HG02840 (cell line): ENCODE data around the gene UBD.

Experiments used
- ATAC-seq: cut with Tn5 transposase; IDR thresholded peaks from one replicate; pipeline ENCODE4 v1.9.1; 2021; ENCODE audit warnings: mild to moderate bottlenecking, moderate library complexity, moderate number of reproducible peaks; ENCODE audit not compliant: unreplicated experiment, low FRiP score

The UBD gene

DNA sequence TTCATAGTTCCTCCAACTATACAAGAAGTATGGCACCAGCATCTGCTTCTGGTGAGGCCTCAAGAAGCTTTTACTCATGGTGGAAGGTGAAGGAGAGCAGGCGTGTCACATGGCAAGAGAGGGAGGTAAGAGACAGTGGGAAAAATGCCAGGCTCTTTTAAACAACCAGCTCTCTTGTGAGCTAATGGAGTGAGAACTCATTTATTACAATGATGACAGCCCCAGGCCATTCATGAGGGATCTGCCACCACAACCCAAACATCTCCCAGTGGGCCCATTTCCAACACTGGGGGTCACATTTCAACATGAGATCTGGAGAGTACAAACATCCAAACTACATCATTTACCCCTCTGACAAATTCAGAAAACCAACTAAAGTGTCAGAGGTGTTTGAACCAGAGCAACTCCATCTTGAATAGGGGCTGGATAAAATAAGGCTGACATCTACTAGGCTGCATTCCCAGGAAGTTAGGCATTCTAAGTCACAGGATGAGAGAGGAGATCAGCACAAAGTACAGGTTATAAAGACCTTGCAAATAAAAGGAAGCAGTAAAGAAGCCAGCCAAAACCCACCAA is 2.2 kb upstream of the UBD start:
- ATAC-seq, result no peak

DNA sequence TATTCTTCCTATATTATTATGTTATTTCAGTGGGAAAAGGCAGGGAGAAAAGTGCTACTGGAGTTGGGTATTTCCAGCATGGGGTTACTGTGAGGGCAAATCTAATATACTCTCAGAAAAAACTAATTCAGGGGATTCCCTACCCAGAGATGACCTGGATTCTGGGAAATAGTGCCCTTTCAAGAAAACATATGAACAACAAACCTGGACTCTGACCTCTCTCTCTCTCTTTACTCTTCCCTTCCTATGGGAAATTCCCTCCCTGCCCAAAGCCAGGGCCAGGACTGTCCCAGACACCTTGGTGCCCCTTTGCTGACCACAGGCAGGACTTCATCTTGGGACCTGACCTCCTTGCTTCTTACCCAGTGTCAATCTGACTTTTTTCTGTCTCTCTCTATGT is 1.6 kb upstream of the UBD start:
- no peak for ATAC-seq

- no peak for ATAC-seq
These were observed 973 bp downstream of the UBD start for GRCh38 chr6:29558439-29559079.

DNA sequence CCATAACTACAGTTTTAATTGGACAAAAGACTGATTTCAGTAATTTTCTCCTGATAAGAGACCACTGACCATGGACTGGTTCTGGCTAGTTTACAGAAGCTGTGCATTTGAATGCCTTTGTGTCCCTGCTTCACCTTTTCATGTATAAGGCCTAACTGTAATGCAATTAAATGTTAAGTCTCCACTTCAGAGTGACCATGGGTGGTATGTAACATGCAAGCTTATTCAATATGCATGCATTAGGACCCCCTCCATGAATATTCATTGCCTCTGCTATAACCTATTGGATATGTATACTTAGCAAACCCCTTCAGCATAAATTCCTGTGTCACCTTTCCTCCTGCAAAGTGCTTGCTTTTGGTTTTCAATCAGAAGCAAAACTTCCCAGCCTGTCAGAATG is 2.2 kb downstream of the UBD start:
- no peak for ATAC-seq

DNA sequence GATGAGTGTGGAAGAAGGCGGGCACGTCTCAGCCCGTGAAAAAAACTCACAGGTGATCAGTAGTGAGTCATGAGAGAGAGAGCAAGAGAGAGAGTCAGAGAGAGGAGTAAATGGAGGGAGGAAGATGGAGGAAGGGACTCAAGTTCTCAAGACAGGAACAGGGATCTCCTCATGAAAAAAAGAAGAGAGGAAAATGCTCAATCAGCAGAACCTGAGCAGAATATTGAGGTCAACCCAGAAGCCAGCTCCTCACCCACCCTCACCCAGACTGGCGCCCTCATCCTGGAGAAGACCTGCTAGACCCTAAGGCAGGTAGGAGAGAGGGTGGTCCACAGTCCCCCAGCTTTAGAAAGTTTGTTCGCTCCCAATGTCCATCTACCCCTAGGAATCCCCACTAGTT is 4.8 kb downstream of the UBD start:
- ATAC-seq, result no peak

DNA sequence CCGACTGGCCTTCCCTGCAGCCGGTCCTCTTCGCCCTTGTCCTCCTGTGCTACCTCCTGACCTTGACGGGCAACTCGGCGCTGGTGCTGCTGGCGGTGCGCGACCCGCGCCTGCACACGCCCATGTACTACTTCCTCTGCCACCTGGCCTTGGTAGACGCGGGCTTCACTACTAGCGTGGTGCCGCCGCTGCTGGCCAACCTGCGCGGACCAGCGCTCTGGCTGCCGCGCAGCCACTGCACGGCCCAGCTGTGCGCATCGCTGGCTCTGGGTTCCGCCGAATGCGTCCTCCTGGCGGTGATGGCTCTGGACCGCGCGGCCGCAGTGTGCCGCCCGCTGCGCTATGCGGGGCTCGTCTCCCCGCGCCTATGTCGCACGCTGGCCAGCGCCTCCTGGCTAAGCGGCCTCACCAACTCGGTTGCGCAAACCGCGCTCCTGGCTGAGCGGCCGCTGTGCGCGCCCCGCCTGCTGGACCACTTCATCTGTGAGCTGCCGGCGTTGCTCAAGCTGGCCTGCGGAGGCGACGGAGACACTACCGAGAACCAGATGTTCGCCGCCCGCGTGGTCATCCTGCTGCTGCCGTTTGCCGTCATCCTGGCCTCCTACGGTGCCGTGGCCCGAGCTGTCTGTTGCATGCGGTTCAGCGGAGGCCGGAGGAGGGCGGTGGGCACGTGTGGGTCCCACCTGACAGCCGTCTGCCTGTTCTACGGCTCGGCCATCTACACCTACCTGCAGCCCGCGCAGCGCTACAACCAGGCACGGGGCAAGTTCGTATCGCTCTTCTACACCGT is 6.1 kb downstream of the UBD start:
- no peak for ATAC-seq

DNA sequence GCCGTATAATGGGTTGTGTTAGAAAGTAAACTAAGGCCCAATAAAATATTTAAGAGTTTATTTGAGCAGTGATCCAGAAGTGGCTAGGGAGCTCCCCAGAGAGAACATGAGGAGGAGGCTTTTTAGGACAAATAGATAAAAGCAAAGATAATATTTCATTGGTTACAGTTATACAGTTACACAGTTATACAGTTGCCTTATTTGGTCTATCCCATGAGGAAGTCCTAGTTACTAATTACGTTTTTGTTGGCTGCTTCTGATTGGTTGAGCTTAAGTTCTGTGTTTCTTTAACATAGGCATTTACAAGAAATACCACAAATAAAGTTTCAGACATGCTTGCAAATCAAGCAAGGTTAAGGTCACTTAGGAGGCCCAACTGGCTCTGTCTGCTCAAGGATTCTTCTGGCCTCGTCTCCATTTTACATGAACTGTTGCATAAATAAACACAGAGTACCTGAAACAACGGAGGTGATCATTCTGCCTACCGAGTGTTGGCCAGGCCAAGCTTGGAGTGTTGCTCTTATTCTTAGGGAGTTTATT is 7.0 kb downstream of the UBD start:
- peak; percentile 74 for ATAC-seq

DNA sequence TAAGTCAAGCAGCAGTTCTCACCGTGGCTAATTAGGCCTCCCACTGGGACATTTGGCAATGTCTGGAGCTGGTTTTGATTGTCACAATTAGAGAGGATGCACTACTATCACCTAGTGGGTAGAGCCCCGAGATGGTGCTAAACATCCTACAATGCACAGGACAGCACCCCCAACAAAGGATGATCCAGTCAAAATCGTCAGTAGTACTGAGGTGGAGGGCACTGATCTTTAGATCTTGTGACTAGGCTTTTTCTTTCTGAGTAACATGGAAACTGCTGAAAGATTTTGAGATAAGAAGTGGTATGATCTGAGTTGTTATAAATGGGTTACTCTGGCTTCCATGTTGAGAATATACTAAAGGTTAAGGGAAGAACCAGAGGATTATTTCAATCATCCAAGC is 12.0 kb downstream of the UBD start:
- ATAC-seq, result no peak

DNA sequence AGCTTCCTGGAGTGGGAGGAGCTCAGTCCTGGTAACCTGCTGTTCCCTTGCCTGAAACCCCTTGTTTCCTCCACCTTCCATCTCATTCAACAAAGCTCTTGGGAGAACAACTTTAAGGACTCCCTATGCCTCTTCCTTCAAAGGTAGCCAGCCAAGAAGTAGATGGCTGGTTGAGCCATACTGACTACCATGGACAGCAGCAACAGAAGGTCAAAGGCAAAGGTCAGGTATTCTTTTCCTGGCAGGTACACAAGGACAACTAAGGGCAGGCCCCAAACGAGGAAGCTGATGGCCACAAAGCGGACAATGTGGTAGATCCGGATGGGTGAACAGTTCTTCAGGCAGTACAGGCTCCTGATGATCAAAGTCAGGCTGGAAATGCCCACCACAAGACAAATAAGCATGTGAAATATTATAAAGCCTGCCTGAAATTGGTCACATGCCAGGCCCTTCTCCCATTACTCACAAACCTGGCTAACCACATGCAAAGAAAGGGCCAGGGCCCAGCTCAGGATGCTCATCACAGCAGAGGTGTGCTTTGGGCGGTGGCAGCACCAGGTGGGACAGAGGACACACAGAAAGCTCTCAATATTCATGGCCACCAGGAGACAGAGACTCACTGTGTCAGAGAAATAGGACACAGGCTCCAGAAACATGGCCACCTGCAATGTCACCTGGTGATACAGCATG is 21.7 kb downstream of the UBD start:
- no peak for ATAC-seq

GRCh38 chr6:29532320-29532951 is 27.1 kb downstream of the UBD start:
- no peak for ATAC-seq

DNA sequence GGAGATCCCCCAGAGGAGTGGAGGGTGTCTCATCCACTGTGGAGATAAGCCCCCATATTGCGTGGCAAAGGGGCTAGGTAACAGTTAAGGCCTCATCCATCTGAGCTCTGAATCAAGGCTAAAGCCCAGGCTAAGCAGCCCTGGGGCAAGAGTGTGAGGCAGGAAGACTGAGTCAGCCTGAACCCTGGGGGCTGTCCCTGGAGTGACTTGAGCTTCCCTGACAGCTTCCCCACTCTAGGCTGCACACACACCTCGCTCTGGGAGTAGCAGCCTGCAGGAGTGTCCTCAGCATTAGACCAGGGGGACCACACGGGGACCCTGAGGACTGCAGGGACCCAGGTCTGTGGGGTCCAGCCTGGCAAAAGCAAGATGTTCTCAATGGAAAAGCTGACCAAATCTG is 27.9 kb downstream of the UBD start:
- ATAC-seq, result no peak

DNA sequence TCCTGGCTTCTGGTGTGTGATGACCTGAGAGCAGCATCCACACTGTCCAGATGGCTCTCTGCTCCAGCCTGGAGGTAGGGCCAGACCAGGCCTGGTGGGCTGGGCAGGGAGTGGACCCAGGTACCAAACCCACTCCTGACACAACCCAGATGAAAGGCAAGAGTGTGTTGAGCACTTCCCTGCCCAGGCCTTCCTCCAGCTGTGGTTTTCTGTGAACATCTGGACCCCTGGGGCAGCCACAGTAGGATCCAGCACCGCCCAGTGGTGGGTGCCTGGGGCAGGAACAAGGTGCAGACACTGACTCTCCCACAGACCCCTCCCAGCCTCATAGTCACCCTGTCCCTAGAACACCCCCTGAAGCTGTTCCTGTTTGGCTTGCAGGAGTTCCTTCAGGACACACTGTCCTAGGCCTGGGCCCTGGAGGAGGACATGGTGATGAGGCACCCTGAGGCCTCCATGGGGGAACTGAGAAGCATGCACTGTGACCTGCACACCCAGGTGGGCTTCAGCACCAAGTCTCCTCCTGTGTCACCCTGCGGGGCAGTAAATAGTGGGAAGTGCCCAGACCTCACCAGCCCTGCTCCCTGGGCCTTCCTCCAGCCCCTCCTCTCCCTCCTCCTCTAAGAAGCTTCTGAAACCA is 28.7 kb downstream of the UBD start:
- no peak for ATAC-seq

DNA sequence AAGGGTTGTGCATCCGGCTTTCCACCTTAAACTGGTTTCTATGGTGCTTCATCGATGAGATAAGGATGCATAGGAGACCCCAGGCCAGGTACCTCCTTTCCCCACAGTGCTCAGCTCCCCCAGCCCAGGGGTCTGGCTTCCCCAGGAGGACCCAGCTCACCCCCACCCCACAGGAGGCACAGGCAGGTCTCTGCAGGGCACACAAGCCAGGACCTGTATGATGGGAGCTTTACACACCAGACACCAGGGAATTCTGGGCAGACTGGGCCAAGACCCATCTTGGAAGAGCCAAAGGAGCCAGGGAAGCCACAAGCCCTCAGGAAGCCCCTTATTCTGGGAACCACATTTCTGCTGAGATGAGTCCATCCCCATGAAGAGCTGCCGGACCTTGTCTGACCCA is 29.6 kb downstream of the UBD start:
- ATAC-seq, result no peak

DNA sequence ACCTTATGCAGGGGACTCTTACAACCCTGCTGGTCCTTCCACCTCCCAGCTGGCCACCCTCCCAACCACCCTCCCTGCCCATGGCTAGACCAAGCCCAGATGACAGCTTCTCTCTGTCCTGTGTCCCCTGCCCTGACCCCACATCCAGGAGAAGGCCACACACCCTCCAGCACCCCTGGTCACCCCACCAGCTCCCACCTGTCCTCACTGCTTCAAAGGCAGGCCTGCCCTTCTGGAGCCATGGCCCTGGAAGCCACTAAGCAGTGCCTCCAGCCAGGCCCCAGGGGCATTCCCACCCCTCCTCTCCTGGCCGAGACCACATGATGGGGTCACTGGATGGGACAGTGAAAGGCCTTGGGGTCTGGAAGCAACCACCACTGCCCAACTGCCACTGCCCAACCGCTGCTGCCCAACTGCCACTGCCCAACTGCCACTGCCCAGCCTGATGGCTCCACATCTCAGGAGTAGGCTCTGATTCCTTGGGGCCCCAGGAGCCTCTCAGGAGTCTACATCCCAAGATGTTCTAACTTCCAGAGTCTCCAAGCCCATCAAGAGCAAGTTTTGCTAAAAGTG is 30.5 kb downstream of the UBD start:
- no peak for ATAC-seq

DNA sequence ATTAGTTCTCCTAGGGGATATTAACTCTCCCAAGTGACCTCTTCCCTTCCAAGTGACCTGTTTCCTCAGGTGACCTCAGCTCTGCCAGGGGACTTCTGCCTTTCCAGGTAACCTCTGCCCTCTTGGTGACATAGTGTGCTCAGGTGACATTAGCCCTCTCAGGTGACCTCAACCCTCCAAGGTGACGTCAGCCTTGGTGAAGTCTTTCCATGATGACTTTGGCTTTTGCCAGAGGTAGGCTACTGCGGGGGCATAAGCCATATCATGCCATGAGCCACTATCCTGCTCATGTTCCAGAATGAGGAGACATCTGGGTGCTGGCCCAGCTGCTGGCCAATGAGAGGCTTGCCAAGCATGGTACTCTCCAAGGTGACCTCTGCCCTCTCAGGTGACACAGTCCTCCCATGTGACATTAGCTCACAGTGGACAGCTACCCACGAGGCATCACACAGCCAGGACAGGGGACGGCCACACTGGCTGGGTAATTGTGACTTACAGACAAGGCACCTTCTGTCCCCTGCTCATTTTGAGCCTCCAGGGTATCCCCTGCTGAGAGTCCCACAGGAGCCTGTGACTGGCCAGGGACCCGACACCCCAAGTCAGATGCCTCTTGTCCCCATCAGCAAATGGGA is 31.1 kb downstream of the UBD start:
- ATAC-seq, result no peak

GRCh38 chr6:29527564-29527963 is 32.0 kb downstream of the UBD start:
- ATAC-seq, result no peak

DNA sequence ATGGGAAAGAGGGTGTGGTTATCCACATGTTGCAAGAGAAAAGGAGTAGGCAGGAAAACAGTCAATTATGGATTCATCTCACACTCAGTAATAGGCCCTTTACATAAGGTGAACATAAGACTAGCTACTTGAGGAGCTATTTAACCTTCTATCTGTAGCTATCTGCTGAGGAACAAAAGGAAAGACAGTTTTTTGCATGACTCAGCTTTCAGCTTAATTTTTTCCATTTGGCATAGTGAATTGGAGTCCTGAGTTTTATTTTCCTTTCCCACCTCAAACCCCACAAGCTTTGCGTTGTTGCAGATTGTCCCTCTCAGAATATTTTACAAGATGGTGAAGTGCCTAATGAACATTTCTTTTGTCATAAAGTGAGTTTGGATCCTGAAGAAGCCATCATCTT is 32.4 kb downstream of the UBD start:
- no peak for ATAC-seq

- ATAC-seq, result no peak
These were observed 34.3 kb downstream of the UBD start for GRCh38 chr6:29525311-29525639.

DNA sequence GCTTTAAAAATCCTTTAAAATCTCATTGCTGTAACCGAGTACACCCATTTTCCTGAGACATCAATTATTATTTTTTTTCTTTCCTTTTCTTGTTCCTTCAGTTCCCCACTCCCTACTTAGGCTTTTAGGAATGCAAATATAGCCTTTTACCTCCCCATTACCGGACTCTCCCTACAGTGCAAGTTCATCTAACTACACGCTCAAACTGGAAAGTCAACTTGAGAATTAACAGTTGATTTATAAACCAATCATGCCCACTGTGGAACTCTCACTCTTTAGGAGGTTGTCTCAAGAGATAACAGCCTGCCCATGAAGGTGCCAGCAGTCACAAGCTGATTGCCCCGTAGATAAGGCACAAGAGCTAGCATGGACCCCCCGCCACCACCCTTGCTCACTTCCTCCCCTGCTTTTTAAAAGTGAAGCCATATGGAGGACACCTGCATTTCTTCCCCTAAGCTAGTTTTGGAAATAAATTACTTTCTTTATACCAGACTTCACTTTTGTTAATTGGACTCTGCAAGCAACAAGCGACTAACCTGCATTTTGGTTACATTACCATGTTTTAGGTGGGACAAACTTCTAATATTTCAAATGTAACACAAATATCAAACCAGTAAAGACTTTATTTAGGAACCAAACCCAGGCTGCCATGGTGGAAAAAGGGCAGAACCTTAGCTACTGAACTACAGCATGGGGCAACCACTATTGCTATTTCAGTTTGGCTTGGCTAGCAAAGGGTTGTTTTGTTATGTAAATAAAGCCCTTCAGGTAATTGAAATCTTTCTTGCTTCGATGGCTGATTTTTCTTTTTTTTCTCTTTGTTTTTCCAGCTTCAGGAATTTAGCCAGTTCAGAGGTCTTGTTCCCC is 34.9 kb downstream of the UBD start:
- no peak for ATAC-seq
